Limb (tissue), 2 donors: ENCODE data around the gene AQP7.
"Not testable (repeated sequence)": the region's sequence is repeated elsewhere in the genome, so short reads cannot be mapped to it uniquely, and the experiment has no call there.

Source experiments
- DNase-seq, 2 donors: peaks; one replicate each; pipeline ENCODE4 v3.0.0-alpha.2; 2016; ENCODE audit errors: extremely low spot score in 2 of 2

Gene AQP7

DNA sequence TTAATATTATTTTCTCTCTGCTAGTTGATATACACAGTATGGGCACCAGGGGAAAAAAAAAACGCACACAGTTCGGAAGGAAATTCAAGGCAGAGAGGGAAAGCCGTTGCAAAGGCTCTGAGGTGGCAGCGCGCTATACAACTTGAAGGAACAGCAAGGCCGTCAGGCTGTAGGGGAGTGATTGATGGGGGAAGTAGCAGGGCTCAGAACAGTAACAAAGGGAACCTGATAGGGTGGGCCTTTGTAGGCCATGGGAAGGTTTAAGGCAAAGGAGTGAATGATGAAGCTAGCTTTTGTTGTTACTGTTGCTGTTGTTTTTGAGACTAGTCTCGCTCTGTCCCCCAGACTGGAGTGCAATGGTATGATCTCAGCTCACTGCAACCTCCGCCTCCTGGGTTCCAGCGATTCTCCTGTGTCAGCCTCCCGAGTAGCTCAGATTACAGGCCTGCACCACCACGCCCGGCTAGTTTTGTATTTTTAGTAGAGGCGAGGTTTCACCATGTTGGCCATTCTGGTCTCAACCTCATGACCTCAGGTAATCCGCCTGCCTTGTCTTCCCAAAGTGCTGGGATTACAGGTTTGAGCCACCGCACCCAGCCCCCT, 27.0 kb downstream of the AQP7 start:
- peak in 1 of 2 donors; percentile 46 for DNase-seq

DNA sequence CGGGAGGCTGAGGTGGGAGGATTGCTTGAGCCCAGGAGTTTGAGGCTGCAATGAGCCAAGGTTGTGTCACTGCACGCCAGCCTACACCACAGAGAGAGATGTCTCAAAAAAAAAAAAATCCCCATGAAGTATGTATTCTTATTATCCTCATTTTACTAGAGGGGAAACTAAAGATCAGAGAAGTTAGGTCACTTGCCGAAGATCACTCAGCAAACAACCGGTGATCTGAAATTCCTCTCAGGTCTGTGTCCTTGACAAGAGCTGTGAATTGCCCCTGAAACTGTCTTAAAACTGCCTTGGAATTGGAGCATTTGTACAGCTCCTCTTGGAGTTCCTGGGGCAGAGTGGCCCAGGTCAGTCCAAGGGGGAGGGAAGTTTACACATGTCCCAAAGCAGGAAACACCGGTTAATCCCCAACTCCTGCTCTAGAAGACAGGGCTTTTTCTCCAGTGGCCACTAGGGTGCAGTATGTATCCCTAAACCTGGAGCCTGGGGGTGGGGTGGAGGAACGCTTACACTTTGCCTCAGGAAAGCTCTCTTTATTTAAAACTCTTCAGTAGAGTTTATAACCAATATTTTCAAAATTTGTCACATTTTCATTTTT, 27.6 kb downstream of the AQP7 start:
- peak; percentile 77 to 83 for DNase-seq

GRCh38 chr9:33374190-33374589, 28.2 kb downstream of the AQP7 start:
- no peak for DNase-seq

GRCh38 chr9:33372900-33373299, 29.5 kb downstream of the AQP7 start:
- DNase-seq: no peak

GRCh38 chr9:33366979-33367480, 35.3 kb downstream of the AQP7 start:
- DNase-seq: no peak

DNA sequence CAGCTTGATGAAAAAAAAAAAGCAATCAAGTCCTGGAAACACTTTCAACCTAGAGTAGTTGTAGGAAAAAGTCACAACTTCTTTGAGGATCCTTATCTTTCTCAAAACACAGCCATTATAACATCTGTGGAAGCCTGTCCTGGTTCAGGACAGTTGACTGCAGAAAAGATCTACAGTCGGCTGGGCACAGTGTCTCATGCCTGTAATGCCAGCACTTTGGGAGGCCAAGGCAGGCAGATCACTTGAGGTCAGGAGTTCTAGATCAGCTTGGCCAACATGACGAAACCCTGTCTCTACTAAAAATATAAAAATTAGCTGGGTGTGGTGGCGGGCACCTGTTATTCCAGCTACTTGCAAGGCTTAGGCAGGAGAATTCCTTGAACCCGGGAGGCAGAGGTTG, 37.6 kb downstream of the AQP7 start:
- not testable (repeated sequence) for DNase-seq

DNA sequence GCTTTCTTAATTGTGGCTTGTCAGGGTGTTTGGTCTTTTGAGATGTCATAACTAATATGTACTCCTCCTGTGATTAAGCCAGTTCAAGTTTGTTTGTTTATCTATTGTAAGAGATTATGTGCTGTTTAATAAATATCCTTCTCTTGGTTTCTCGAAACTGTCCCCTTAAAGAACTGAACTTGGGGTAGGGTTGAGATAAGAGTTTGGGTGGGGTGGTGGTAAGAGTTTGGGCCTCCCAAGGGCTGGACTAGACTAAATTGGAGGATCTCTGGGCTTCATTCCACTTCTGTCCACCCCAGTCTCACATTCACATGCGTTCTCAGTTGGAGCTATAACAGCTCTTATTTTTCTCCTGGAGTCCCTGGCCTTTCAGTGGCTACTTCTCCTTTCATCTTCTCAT, 38.2 kb downstream of the AQP7 start:
- DNase-seq: no peak

DNA sequence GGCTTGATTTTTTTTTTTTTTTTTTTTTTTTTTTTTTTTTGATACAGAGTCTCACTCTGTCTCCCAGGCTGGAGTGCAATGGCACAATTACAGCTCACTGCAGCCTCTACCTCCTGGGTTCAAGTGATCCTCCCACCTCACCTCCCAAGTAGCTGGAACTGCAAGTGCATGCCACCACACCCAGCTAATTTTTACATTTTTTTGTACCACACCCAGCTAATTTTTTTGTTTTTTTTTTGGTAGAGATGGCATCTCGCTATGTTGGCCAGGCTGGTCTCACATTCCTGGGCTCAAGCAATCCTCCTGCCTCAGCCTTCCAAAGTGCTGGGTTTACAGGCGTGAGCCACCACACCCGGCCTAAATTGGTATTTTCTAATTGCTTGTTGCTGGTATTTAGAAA, 43.7 kb downstream of the AQP7 start:
- DNase-seq: not testable (repeated sequence)

- no peak for DNase-seq
These were observed 46.4 kb downstream of the AQP7 start for GRCh38 chr9:33355933-33356332.

GRCh38 chr9:33354651-33355211, 47.6 kb downstream of the AQP7 start:
- no peak for DNase-seq

DNA sequence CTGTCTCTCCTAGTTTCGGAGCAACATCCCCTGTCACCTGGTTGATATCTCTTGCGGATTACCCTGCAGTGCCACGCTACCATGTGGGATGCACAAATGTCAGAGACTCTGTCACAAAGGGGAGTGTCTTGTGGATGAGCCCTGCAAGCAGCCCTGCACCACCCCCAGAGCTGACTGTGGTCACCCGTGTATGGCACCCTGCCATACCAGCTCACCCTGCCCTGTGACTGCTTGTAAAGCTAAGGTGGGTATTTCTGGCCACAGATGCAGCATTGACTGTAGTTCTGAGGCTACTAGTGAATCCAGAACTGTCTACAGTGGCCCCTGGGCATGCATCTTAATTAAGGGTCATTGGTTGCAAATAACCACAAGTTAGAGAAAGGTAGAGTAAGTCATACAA, 50.8 kb downstream of the AQP7 start:
- no peak for DNase-seq

DNA sequence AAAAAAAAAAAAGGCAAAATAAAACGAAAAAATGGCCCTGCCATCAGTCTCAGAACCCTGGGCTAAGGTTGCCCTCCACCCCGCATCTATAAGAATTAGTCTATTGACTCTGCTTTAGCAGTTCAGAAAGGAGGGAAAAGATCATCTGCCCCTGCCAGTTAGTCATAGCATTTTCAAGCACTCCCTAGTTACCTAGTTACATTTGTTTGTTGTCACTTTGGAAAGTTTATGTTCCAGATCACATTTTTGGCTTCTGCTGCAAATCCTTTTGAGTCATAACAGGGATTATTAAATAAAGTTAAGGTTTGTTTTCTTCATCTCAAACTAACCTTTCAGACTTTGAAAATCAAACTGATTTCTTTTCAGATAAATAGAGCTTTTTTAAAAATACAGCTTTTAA, 52.1 kb downstream of the AQP7 start:
- peak in 1 of 2 donors; percentile 51 for DNase-seq

DNA sequence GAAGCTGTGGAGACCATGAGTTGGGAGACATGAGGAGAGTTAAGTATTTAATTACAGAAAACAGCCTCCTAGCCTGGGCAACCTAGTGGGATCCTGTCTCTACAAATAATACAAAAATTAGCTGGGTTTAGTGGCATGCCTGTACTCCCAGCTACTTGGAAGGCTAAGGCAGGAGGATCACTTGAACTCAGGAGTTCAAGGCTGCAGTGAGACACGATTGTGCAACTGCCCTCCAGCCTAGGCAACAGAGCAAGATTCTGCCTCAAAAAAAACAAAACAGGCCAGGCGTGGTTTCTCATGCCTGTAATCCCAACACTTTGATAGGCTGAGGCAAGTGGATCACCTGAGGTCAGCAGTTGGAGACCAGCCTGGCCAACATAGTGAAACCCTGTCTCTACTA, 52.6 kb downstream of the AQP7 start:
- no peak for DNase-seq

DNA sequence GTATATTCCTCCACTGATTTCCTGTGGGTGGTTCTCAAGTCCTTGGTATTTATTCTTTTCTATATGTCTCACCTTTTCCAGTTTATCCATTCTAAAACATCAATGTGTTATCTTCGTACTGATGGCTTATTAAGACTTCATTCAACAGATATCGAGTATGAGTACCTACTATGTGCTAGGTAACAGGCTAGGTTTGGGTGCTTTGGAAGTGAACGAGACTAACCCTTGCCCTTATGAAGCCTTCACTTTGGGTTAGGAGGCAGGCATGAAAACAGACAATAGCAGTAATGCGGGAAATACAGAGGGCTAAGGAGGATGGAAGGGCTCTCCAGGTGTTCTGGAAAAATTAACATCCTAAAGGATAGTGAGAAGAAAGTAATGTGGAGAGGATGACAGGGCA, 53.4 kb downstream of the AQP7 start:
- DNase-seq: no peak

GRCh38 chr9:33346564-33346963, 55.8 kb downstream of the AQP7 start:
- DNase-seq: no peak

- DNase-seq: no peak
These were observed 58.2 kb downstream of the AQP7 start for GRCh38 chr9:33344145-33344544.

GRCh38 chr9:33341182-33341581, 61.2 kb downstream of the AQP7 start:
- DNase-seq: no peak

- DNase-seq: no peak
These were observed 62.2 kb downstream of the AQP7 start for GRCh38 chr9:33340186-33340585.
